ENCODE results near the gene DAPK1. TPM values are rescaled to one million over a fixed set of nuclear protein-coding genes. Genes with fewer than 3 reads are reported as not detected.

The DAPK1 gene
- total RNA-seq, 4 donors from 2014 or later = 5.4 to 13.4 (median 9.8) TPM

DNA sequence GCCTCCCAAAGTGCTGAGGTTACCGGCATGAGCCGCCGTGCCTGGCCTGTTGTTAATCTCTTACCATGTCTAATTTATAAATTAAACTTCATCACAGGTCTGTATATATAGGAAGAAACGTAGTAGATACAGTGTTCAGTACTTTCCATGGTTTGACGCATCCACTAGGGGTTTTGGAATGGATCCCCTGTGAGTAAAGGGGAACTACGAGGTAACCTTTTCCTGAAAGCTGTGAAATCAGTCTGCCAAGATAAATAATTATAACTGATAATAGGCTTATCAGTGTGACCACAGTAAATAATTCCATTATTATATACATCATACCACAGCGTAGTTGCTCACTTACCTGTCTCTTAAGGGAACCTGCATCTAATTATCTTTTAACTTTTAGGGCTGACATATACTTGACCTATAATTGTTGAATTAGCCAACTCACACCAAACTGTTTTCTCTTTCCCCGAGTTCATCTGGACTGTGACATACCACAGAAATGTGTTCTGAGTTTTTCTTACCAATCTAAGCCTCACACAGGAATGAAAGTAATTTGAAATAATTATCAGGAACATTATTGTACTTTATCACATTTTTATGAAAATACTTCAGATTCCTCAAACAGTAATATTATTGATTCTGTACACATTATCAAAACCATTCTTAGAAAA lies 42.9 kb downstream of the DAPK1 start:
- 88% methylated on average over 8 of the region's 8 CpGs for WGBS
- Histone ChIP-seq H3K36me3 (no peaks in the 10 kb centered on the region), H3K27ac (no peak overlapping the region), H3K27me3 (no peaks in the 10 kb centered on the region), H3K4me3 (no peak overlapping the region), H3K9me3 (no peaks in the 10 kb centered on the region), H3K4me1 (no peaks in the 10 kb centered on the region)
- DNase-seq (ENCODE audit: low spot score in 2 of 2) = no peak
- TF ChIP-seq, protein P1, sequence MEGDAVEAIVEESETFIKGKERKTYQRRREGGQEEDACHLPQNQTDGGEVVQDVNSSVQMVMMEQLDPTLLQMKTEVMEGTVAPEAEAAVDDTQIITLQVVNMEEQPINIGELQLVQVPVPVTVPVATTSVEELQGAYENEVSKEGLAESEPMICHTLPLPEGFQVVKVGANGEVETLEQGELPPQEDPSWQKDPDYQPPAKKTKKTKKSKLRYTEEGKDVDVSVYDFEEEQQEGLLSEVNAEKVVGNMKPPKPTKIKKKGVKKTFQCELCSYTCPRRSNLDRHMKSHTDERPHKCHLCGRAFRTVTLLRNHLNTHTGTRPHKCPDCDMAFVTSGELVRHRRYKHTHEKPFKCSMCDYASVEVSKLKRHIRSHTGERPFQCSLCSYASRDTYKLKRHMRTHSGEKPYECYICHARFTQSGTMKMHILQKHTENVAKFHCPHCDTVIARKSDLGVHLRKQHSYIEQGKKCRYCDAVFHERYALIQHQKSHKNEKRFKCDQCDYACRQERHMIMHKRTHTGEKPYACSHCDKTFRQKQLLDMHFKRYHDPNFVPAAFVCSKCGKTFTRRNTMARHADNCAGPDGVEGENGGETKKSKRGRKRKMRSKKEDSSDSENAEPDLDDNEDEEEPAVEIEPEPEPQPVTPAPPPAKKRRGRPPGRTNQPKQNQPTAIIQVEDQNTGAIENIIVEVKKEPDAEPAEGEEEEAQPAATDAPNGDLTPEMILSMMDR (IDR thresholded peaks at IDR 0.05) = no peak
- TF ChIP-seq POLR2A (IDR thresholded peaks at IDR 0.05) = no peak
- TF ChIP-seq POLR2AphosphoS5 (IDR thresholded peaks at IDR 0.05) = no peak
- TF ChIP-seq EP300 (IDR thresholded peaks at IDR 0.05) = no peak

DNA sequence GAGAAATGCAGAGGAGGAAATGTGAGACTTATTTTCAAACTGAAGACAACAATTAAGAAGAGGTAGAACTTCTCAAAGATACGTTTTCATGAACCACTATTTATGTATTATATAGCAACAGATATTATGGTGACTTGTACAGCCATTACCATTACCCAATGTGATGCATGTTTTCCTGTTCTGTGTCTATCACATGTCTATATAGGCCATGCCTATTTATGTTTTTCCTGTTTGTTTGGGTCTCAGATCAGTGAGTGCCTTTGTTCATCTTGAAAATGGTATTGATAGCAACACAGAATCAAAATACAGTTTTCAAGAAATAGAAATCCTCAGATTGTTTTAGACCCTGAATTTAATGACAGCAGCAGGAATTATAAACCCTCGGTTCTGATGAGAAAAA lies 44.0 kb downstream of the DAPK1 start:
- no peak for TF ChIP-seq EP300 (IDR thresholded peaks at IDR 0.05)
- TF ChIP-seq POLR2A (IDR thresholded peaks at IDR 0.05) = no peak
- no peak overlapping the region for H3K27ac ChIP-seq
- no peaks in the 10 kb centered on the region for H3K4me1 ChIP-seq
- no peak overlapping the region for H3K4me3 ChIP-seq
- 80% methylated on average over 2 of the region's 2 CpGs for WGBS
- H3K36me3 ChIP-seq = no peaks in the 10 kb centered on the region
- no peak for DNase-seq (ENCODE audit: low spot score in 2 of 2)
- no peaks in the 10 kb centered on the region for H3K9me3 ChIP-seq
- H3K27me3 ChIP-seq = no peaks in the 10 kb centered on the region

DNA sequence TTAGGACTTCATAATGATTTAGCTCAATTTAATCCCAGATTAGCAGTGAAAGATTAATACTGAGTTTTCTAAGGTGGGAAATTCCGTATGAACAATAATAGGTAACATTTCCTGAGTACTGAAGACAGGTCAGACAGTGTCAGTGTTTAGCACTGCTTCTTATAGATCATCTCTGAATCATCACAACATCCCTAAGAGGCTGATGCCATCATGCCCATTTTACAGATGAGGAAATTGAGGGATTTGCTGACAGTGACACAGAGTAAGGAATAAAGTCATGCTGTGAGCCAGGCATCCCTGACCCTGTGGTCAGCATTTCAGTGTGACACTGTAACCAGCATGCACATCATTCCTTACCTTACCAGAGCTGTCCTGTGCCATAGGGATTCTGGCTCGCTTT lies 44.5 kb downstream of the DAPK1 start:
- no peaks in the 10 kb centered on the region for H3K9me3 ChIP-seq
- H3K4me1 ChIP-seq = no peaks in the 10 kb centered on the region
- TF ChIP-seq, protein P1 (IDR thresholded peaks at IDR 0.05) = no peak
- TF ChIP-seq POLR2A (IDR thresholded peaks at IDR 0.05) (no peak), POLR2AphosphoS5 (IDR thresholded peaks at IDR 0.05) (no peak), EP300 (IDR thresholded peaks at IDR 0.05) (no peak)
- H3K27ac ChIP-seq = no peak overlapping the region
- no peak for DNase-seq (ENCODE audit: low spot score in 2 of 2)
- no peaks in the 10 kb centered on the region for H3K36me3 ChIP-seq
- H3K27me3 ChIP-seq = no peaks in the 10 kb centered on the region
- H3K4me3 ChIP-seq = no peak overlapping the region
- 64% methylated on average over 2 of the region's 2 CpGs for WGBS

DNA sequence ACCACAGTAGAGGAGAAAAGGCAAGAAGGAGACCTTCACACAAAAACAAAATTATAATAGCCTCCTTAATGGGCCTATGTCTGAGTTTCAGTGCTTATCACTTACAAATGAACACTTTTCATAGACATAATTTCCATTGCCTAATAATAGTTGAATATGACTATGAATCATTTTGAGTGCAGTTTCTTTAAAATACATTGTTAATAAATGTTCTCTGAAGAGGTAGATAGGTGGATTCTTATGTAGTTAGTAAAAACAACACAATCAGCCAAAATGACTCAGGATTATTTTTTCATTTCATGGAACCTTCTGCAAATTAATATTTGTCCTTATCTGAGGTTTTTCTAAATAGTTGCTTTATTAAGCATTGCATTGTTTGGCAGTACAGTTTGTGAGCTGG lies 45.6 kb downstream of the DAPK1 start:
- DNase-seq (ENCODE audit: low spot score in 2 of 2) = no peak
- H3K36me3 ChIP-seq = no peaks in the 10 kb centered on the region
- no peak overlapping the region for H3K27ac ChIP-seq
- no peak overlapping the region for H3K4me3 ChIP-seq
- TF ChIP-seq POLR2A (IDR thresholded peaks at IDR 0.05) (no peak), POLR2AphosphoS5 (IDR thresholded peaks at IDR 0.05) (no peak), EP300 (IDR thresholded peaks at IDR 0.05) (no peak)
- TF ChIP-seq, protein P1 (IDR thresholded peaks at IDR 0.05) = no peak
- no peaks in the 10 kb centered on the region for H3K4me1 ChIP-seq
- no peaks in the 10 kb centered on the region for H3K9me3 ChIP-seq
- H3K27me3 ChIP-seq = no peaks in the 10 kb centered on the region

DNA sequence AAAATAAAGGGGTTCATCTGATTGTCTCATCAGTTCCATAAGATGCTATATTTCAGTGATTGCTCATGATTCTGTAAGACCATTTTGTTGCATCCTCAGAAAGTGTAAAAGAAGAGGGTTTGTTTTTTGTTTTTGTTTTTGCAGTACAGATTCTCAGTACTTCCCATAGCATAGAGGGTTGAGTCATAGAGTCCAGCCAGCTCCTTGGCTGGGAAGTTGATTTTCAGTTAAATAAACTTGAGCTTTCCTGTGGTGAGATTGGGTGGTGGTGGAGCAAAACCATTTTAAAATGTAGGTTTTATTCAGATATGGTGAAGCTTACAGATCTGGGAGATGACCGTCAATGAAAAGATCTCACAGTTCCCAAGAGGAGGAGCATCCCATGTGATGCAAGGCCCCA lies 48.2 kb downstream of the DAPK1 start:
- DNase-seq (ENCODE audit: low spot score in 2 of 2) = no peak
- 95% methylated on average over 1 of the region's 1 CpG for WGBS
- no peaks in the 10 kb centered on the region for H3K4me1 ChIP-seq
- H3K36me3 ChIP-seq = no peaks in the 10 kb centered on the region
- TF ChIP-seq POLR2AphosphoS5 (IDR thresholded peaks at IDR 0.05) (no peak), POLR2A (IDR thresholded peaks at IDR 0.05) (no peak)
- TF ChIP-seq, protein P1 (IDR thresholded peaks at IDR 0.05) = no peak
- H3K27ac ChIP-seq = no peak overlapping the region
- H3K4me3 ChIP-seq = no peak overlapping the region
- H3K27me3 ChIP-seq = no peaks in the 10 kb centered on the region
- no peaks in the 10 kb centered on the region for H3K9me3 ChIP-seq

DNA sequence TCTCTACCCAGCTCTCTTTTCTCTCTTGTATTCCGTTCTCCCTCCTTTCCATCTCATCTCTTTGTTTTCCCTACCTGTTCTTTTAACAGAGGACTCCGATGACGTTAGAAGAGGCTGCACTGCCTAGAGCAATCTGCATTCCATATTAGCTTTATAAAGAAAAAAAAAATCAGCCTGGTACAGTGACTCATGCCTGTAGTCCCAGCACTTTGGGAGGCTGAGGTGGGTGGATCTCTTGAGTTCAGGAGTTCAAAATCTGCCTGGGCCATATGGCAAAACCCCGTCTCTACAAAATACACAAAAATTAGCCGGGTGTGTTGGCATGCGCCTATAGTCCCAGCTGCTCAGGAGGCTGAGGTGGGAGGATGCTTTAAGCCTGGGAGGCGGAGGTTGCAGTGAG lies 49.0 kb downstream of the DAPK1 start:
- Histone ChIP-seq H3K9me3 (no peaks in the 10 kb centered on the region), H3K4me3 (no peak overlapping the region), H3K4me1 (no peaks in the 10 kb centered on the region), H3K36me3 (no peaks in the 10 kb centered on the region), H3K27ac (no peak overlapping the region), H3K27me3 (no peaks in the 10 kb centered on the region)
- TF ChIP-seq, protein P1 (IDR thresholded peaks at IDR 0.05) = no peak
- TF ChIP-seq EP300 (IDR thresholded peaks at IDR 0.05) = no peak
- no peak for TF ChIP-seq POLR2AphosphoS5 (IDR thresholded peaks at IDR 0.05)
- no peak for TF ChIP-seq POLR2A (IDR thresholded peaks at IDR 0.05)
- DNase-seq (ENCODE audit: low spot score in 2 of 2) = no peak
- WGBS = 57% methylated on average over 7 of the region's 7 CpGs

Measured in suprapubic skin (tissue), 4 donors.